Measurements from ENCODE around the gene BCL2L12.

DNA sequence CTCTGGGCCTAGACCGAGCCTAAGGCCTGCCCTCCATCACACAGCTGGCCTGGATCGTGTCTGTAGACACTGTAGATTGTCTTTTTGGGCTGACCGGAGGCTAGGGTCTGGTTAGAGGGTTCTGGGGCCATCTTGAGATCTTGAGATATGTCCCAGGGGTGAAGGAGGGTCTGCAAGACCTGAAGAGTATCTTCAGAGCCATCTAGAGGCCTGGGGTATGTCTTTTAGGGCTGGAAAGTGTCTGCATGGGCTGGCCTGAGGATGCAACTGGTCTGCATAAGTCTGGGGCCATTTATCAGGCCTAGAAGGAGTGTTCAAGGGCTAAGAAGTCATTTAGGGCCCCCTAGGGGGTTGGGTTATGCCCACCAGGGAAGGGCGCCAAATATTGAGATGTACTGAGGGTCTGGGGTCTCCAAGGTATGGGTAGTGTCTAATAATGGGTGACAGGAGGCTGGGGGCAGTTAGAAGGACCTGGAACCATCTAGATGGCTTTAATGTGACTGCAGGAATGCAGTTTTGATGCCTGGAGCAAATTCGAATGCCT, 23.2 kb upstream of the BCL2L12 start:
- TF ChIP-seq, protein P1, sequence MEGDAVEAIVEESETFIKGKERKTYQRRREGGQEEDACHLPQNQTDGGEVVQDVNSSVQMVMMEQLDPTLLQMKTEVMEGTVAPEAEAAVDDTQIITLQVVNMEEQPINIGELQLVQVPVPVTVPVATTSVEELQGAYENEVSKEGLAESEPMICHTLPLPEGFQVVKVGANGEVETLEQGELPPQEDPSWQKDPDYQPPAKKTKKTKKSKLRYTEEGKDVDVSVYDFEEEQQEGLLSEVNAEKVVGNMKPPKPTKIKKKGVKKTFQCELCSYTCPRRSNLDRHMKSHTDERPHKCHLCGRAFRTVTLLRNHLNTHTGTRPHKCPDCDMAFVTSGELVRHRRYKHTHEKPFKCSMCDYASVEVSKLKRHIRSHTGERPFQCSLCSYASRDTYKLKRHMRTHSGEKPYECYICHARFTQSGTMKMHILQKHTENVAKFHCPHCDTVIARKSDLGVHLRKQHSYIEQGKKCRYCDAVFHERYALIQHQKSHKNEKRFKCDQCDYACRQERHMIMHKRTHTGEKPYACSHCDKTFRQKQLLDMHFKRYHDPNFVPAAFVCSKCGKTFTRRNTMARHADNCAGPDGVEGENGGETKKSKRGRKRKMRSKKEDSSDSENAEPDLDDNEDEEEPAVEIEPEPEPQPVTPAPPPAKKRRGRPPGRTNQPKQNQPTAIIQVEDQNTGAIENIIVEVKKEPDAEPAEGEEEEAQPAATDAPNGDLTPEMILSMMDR (IDR thresholded peaks at IDR 0.05; ENCODE audit: insufficient read depth, low read length, poor library complexity, severe bottlenecking) = no peak
- no peak for TF ChIP-seq EZH2phosphoT487 (conservative IDR thresholded peaks at IDR 0.05; ENCODE audit: low read length)
